ENCODE results near the gene ALOX5AP.

ALOX5AP gene

GRCh38 chr13:30779016-30779415 lies 43.7 kb downstream of the ALOX5AP start:
- Histone ChIP-seq H3K27me3 (replicated peaks) (no peaks in the 10 kb centered on the region), H3K27ac (no peak overlapping the region), H3K4me3 (ENCODE audit: low read depth, low read length) (no peak overlapping the region), H3K36me3 (replicated peaks) (no peaks in the 10 kb centered on the region)
- no peak for DNase-seq
- TF ChIP-seq CTCF (IDR thresholded peaks at IDR 0.05; ENCODE audit: low read depth, low read length, missing control alignments), result no peak
- in situ Hi-C loops (cut with HindIII; ENCODE audit: low pct_ligation_motif_present, low sequenced_read_pairs), result no loop called here

GRCh38 chr13:30779608-30780007 lies 44.3 kb downstream of the ALOX5AP start:
- Histone ChIP-seq H3K36me3 (replicated peaks) (no peaks in the 10 kb centered on the region), H3K4me3 (ENCODE audit: low read depth, low read length) (no peak overlapping the region), H3K27me3 (replicated peaks) (no peaks in the 10 kb centered on the region), H3K27ac (no peak overlapping the region)
- no peak for TF ChIP-seq CTCF (IDR thresholded peaks at IDR 0.05; ENCODE audit: low read depth, low read length, missing control alignments)
- in situ Hi-C loops (cut with HindIII; ENCODE audit: low pct_ligation_motif_present, low sequenced_read_pairs), result no loop called here
- no peak for DNase-seq

- in situ Hi-C loops (cut with HindIII; ENCODE audit: low pct_ligation_motif_present, low sequenced_read_pairs), result no loop called here
- Histone ChIP-seq H3K27ac (no peak overlapping the region), H3K27me3 (replicated peaks) (no peaks in the 10 kb centered on the region), H3K36me3 (replicated peaks) (no peaks in the 10 kb centered on the region), H3K4me3 (ENCODE audit: low read depth, low read length) (no peak overlapping the region)
- TF ChIP-seq CTCF (IDR thresholded peaks at IDR 0.05; ENCODE audit: low read depth, low read length, missing control alignments), result no peak
- DNase-seq, result no peak
Observed at GRCh38 chr13:30780338-30780981, 45.1 kb downstream of the ALOX5AP start.

GRCh38 chr13:30785191-30785850 lies 50.0 kb downstream of the ALOX5AP start:
- in situ Hi-C loops (cut with HindIII; ENCODE audit: low pct_ligation_motif_present, low sequenced_read_pairs), result no loop called here
- Histone ChIP-seq H3K27ac (no peak overlapping the region), H3K4me3 (ENCODE audit: low read depth, low read length) (no peak overlapping the region), H3K27me3 (replicated peaks) (no peaks in the 10 kb centered on the region), H3K36me3 (replicated peaks) (no peaks in the 10 kb centered on the region)
- no peak for TF ChIP-seq CTCF (IDR thresholded peaks at IDR 0.05; ENCODE audit: low read depth, low read length, missing control alignments)
- no peak for DNase-seq

- TF ChIP-seq CTCF (IDR thresholded peaks at IDR 0.05; ENCODE audit: low read depth, low read length, missing control alignments), result no peak
- in situ Hi-C loops (cut with HindIII; ENCODE audit: low pct_ligation_motif_present, low sequenced_read_pairs), result no loop called here
- no peak overlapping the region for H3K4me3 ChIP-seq (ENCODE audit: low read depth, low read length)
- no peaks in the 10 kb centered on the region for H3K36me3 ChIP-seq (replicated peaks)
- no peak overlapping the region for H3K27ac ChIP-seq
- no peaks in the 10 kb centered on the region for H3K27me3 ChIP-seq (replicated peaks)
- DNase-seq, result no peak
Observed at GRCh38 chr13:30786648-30787047, 51.3 kb downstream of the ALOX5AP start.

Data from brain microvascular endothelial cell (primary cell).